ENCODE data around the gene SLC39A11.

The SLC39A11 gene

GRCh38 chr17:72766761-72767356 lies 325.6 kb downstream of the SLC39A11 start:
- TF ChIP-seq TCF12 (IDR thresholded peaks at IDR 0.05; ENCODE audit: low read depth) (no peak), CREB1 (IDR thresholded peaks at IDR 0.05; ENCODE audit: low read depth) (no peak), ZBTB7A (IDR thresholded peaks at IDR 0.05; ENCODE audit: low read depth) (no peak), YY1 (IDR thresholded peaks at IDR 0.05; ENCODE audit: low read depth) (no peak), REST (IDR thresholded peaks at IDR 0.05; ENCODE audit: low read depth) (no peak), EGR1 (IDR thresholded peaks at IDR 0.05) (no peak), TAF1 (IDR thresholded peaks at IDR 0.05; ENCODE audit: low read depth) (no peak), CEBPB (IDR thresholded peaks at IDR 0.05) (no peak), MAX (IDR thresholded peaks at IDR 0.05) (no peak), FOXM1 (IDR thresholded peaks at IDR 0.05; ENCODE audit: borderline replicate concordance, low read depth) (no peak), RAD21 (IDR thresholded peaks at IDR 0.05; ENCODE audit: low read depth) (no peak), TEAD4 (IDR thresholded peaks at IDR 0.05) (no peak), EP300 (IDR thresholded peaks at IDR 0.05; ENCODE audit: borderline replicate concordance) (no peak), NFIC (IDR thresholded peaks at IDR 0.05) (no peak)
- TF ChIP-seq, protein P1, sequence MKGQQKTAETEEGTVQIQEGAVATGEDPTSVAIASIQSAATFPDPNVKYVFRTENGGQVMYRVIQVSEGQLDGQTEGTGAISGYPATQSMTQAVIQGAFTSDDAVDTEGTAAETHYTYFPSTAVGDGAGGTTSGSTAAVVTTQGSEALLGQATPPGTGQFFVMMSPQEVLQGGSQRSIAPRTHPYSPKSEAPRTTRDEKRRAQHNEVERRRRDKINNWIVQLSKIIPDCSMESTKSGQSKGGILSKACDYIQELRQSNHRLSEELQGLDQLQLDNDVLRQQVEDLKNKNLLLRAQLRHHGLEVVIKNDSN (IDR thresholded peaks at IDR 0.05): no peak

- TF ChIP-seq RAD21 (IDR thresholded peaks at IDR 0.05; ENCODE audit: low read depth): no peak
- TF ChIP-seq MAX (IDR thresholded peaks at IDR 0.05): no peak
- TF ChIP-seq, protein P1 (IDR thresholded peaks at IDR 0.05): no peak
- TF ChIP-seq EP300 (IDR thresholded peaks at IDR 0.05; ENCODE audit: borderline replicate concordance): no peak
- no peak for TF ChIP-seq FOXM1 (IDR thresholded peaks at IDR 0.05; ENCODE audit: borderline replicate concordance, low read depth)
- TF ChIP-seq YY1 (IDR thresholded peaks at IDR 0.05; ENCODE audit: low read depth): no peak
- TF ChIP-seq EGR1 (IDR thresholded peaks at IDR 0.05): no peak
- no peak for TF ChIP-seq ZBTB7A (IDR thresholded peaks at IDR 0.05; ENCODE audit: low read depth)
- TF ChIP-seq TAF1 (IDR thresholded peaks at IDR 0.05; ENCODE audit: low read depth): no peak
- no peak for TF ChIP-seq CEBPB (IDR thresholded peaks at IDR 0.05)
- no peak for TF ChIP-seq TCF12 (IDR thresholded peaks at IDR 0.05; ENCODE audit: low read depth)
- TF ChIP-seq CREB1 (IDR thresholded peaks at IDR 0.05; ENCODE audit: low read depth): no peak
These were observed 326.9 kb downstream of the SLC39A11 start for GRCh38 chr17:72765368-72766153.

DNA sequence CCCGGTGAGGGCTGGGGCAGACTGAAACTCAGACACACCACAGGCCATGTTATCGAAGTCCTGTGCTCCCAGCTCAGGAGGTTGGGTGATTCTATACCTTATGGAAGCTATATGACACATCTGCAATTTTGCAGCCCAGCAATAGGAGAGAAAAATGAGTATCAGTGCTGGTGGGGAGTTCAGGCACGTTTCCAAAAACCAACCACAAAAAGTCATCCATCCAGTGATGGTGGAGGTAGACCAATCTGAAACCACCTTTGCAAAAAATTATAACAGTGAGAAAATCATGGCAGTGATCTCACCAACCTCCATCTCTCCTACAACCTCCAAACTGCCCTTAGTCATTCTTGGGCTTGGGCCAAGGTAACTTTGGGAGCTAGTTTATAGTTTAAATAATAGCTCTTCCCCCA lies 327.9 kb downstream of the SLC39A11 start:
- TF ChIP-seq TAF1 (IDR thresholded peaks at IDR 0.05; ENCODE audit: low read depth) (no peak), EP300 (IDR thresholded peaks at IDR 0.05; ENCODE audit: borderline replicate concordance) (no peak), EGR1 (IDR thresholded peaks at IDR 0.05) (no peak), CREB1 (IDR thresholded peaks at IDR 0.05; ENCODE audit: low read depth) (no peak), REST (IDR thresholded peaks at IDR 0.05; ENCODE audit: low read depth) (no peak), RAD21 (IDR thresholded peaks at IDR 0.05; ENCODE audit: low read depth) (no peak), TCF12 (IDR thresholded peaks at IDR 0.05; ENCODE audit: low read depth) (no peak), ZBTB7A (IDR thresholded peaks at IDR 0.05; ENCODE audit: low read depth) (no peak), TEAD4 (IDR thresholded peaks at IDR 0.05) (no peak), NFIC (IDR thresholded peaks at IDR 0.05) (no peak), FOXM1 (IDR thresholded peaks at IDR 0.05; ENCODE audit: borderline replicate concordance, low read depth) (no peak), CEBPB (IDR thresholded peaks at IDR 0.05) (no peak), YY1 (IDR thresholded peaks at IDR 0.05; ENCODE audit: low read depth) (no peak), MAX (IDR thresholded peaks at IDR 0.05) (no peak)
- TF ChIP-seq, protein P1 (IDR thresholded peaks at IDR 0.05): no peak

- no peak for TF ChIP-seq FOXM1 (IDR thresholded peaks at IDR 0.05; ENCODE audit: borderline replicate concordance, low read depth)
These were observed 328.5 kb downstream of the SLC39A11 start for GRCh38 chr17:72763981-72764380.

DNA sequence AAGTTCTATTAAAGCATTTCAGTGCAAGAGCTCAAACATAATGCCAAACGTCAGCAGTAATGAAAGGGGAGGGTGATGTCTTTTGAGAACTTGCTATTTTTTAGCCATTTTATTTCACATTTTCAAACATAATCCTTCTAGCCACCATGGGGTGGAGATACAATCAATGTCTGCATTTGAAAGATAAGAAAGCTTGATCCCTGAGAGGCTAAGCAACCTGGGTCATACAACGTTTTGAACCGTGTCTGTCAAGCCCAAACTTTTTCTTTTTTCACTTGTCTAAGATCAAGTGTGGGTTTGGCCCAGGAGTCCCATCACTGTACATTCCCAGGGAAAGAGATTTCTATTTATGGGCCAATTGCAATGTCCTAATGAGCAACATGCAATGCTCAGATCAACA lies 331.1 kb downstream of the SLC39A11 start:
- TF ChIP-seq, protein P1 (IDR thresholded peaks at IDR 0.05): no peak
- TF ChIP-seq TEAD4 (IDR thresholded peaks at IDR 0.05) (no peak), TAF1 (IDR thresholded peaks at IDR 0.05; ENCODE audit: low read depth) (no peak), MAX (IDR thresholded peaks at IDR 0.05) (no peak), EP300 (IDR thresholded peaks at IDR 0.05; ENCODE audit: borderline replicate concordance) (no peak), REST (IDR thresholded peaks at IDR 0.05; ENCODE audit: low read depth) (no peak), CEBPB (IDR thresholded peaks at IDR 0.05) (no peak), EGR1 (IDR thresholded peaks at IDR 0.05) (no peak), CREB1 (IDR thresholded peaks at IDR 0.05; ENCODE audit: low read depth) (no peak)
